Measurements from ENCODE around the gene DIP2B.

Gene DIP2B

DNA sequence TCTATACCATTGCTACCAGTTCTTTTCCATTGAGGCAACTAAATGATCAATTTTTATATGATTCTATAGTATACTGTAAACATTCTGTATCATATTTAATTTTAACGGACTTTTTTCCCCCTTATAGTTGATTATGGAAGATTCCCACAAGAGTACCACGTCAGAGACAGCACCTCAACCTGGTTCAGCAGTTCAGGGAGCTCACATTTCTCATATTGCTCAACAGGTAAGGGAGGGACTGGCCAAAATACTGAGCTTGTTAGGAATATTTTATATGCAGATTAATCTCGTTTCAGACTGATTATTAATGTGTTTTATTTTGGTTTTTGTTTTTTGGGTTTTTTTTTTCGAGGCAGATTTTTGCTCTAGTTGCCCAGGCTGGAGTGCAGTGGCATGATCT is 275.2 kb downstream of the DIP2B start:
- DNase-seq: no peak

DNA sequence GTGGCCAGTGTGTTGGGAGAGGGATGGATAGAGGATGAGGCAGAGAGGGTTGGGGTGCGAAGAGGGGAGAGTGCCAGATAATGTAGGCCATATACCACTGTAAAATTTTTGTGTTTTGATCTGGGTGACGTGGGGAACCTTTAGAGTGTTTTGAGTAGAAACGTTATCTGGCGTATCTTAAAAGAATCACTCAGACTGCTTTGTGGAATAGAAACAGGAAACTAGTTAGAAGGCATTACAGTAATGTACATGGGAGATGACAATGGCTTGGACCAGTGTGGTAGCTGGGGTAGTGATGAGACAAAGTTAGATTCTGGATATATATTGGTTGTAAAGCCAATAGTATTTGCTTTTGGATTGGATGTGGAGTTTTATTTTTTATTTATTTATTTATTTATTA is 279.7 kb downstream of the DIP2B start:
- DNase-seq: no peak

DNA sequence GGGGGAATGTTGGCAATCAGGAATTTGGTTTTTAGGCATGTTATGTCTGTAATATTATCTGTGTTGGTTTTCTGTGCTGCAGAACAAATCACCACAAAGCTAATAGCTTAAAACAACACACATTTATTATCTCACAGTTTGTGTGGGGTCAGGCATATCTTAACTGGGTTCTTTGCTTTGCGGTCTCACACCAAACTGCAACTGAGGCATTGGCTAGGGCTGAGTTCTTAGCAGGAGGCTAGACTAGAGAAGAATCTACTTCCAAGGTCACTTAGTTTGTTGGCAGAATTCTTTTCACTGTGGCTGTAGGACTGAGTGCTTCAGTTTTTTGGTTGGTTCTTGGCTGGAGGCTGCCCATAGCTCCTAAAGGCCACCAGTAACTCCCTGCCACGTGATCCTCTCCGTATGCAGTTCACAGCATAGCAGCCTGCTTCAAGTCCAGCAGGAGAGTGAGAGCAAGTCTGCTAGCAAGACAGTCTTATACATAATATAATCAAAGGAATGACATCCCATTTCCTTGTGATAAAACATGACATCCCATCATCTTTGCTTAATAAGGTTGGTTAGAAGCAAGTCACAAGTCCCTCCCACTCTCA is 280.7 kb downstream of the DIP2B start:
- no peak for DNase-seq

DNA sequence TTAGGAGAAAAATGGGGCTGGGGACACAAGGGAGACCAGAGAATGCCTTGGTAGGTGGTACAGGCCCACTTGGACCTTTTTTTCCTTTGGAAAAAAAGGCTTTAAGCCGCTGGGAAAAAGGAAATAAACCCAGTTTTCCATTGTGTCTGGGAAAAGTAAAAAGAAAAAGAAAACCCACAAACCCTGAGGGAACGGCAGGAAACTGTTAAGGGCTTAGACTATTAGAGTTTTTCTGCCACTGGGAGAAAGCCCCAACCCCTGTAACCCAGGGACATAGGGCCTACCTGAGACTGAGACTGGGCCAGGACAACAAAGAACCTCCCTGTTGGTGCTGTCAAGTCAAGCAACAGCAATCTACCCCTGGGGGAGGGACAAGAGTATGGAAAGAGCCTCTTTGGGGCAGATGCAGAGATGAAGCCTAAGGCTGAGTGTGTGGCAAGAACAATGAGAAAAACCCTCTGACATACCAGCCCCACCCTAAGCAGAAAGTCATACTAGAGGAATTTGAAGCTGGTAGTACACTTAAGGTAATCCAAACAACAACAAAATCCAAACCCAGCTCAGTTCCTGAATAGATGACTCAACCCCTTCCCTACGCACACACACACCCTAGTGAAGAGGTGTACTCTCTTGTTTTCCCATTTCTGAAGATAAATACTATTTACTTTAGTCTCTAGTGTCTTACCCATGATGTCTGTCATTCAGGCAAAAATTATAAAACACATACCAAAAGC is 281.9 kb downstream of the DIP2B start:
- no peak for DNase-seq

DNA sequence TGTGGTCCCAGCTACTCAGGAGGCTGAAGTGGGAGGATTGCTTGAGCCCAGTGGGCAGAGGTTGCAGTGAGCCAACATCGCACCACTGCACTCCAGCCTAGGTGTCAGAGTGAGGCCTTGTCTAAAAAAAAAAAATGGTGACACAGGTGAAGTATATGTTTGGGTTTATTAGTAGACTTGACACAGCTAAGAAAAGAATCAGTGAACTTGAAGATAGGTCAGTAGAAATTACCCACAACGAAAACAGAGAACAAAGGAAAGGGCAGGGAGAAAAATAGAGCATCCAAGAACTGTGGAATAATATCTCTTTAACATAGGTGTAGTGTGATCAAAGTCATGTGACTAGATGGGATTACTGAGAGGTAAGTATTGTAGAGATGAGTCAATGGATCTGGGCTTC is 282.8 kb downstream of the DIP2B start:
- DNase-seq: no peak

- DNase-seq: no peak
Observed at GRCh38 chr12:50788561-50788960, 283.8 kb downstream of the DIP2B start.

- no peak for DNase-seq
Observed at GRCh38 chr12:50790081-50790480, 285.3 kb downstream of the DIP2B start.

All from activated CD8-positive, alpha-beta memory T cell treated with anti-CD3 and anti-CD28 coated beads, Interleukin-2, amount 50 U/mL, for 48 hours (primary cell).